H9 (cell line): ENCODE data around the gene GPN2. TPM values are rescaled to one million over a fixed set of nuclear protein-coding genes. Genes with fewer than 3 reads are reported as not detected.

Experiments used
- DNase-seq: peaks from one replicate; pipeline ENCODE4 v3.0.0-alpha.2; 2017
- H2AFZ ChIP-seq: one replicate; pipeline ENCODE4 v1.6.1; 2013; ENCODE audit warnings: mild to moderate bottlenecking, low read length, control low read depth, moderate library complexity
- H2AK5ac ChIP-seq: 2 replicates; pipeline ENCODE4 v1.6.1; 2013; ENCODE audit warnings: low read length, control low read depth, mixed read lengths; ENCODE audit not compliant: insufficient read length
- H2BK120ac ChIP-seq: one replicate; pipeline ENCODE4 v1.6.1; 2013; ENCODE audit warnings: low read depth, mild to moderate bottlenecking, low read length, control low read depth, inconsistent platforms; ENCODE audit not compliant: poor library complexity, severe bottlenecking
- H2BK12ac ChIP-seq: 2 replicates; pipeline ENCODE4 v1.6.1; 2013; ENCODE audit warnings: low read length, control low read depth, mixed read lengths, low read depth; ENCODE audit not compliant: insufficient read length
- H2BK15ac ChIP-seq: 2 replicates; pipeline ENCODE4 v1.6.1; 2013; ENCODE audit warnings: low read depth, low read length, control low read depth
- H2BK20ac ChIP-seq: one replicate; pipeline ENCODE4 v1.6.1; 2013; ENCODE audit warnings: low read depth, mild to moderate bottlenecking, low read length, control low read depth, inconsistent platforms; ENCODE audit not compliant: poor library complexity, severe bottlenecking
- H2BK5ac ChIP-seq: 2 replicates; pipeline ENCODE4 v1.6.1; 2013; ENCODE audit warnings: low read length, control low read depth, mixed read lengths; ENCODE audit not compliant: insufficient read length
- H3K14ac ChIP-seq: 2 replicates; pipeline ENCODE4 v1.6.1; 2013; ENCODE audit warnings: low read length, control low read depth; ENCODE audit not compliant: insufficient read depth
- H3K18ac ChIP-seq: 2 replicates; pipeline ENCODE4 v1.6.1; 2013; ENCODE audit warnings: low read depth, mild to moderate bottlenecking, mixed read lengths, low read length, control low read depth; ENCODE audit not compliant: insufficient read length
- H3K23ac ChIP-seq: 2 replicates; pipeline ENCODE4 v1.6.1; 2013; ENCODE audit warnings: low read length, control low read depth, mixed read lengths, low read depth; ENCODE audit not compliant: insufficient read length
- H3K23me2 ChIP-seq: 2 replicates; pipeline ENCODE4 v1.6.1; 2013; ENCODE audit warnings: low read depth, mild to moderate bottlenecking, mixed read lengths, low read length, control low read depth; ENCODE audit not compliant: insufficient read length, poor library complexity, severe bottlenecking
- H3K27ac ChIP-seq: 2 replicates; pipeline ENCODE4 v1.5.1; 2013; ENCODE audit warnings: low read length, control low read depth, mixed read lengths, low read depth; ENCODE audit not compliant: insufficient read length
- H3K27me3 ChIP-seq: 2 replicates; pipeline ENCODE4 v1.6.1; 2013; ENCODE audit warnings: low read length, control low read depth, inconsistent platforms; ENCODE audit not compliant: insufficient read depth
- H3K4ac ChIP-seq: 2 replicates; pipeline ENCODE4 v1.6.1; 2013; ENCODE audit warnings: low read depth, mild to moderate bottlenecking, control low read depth, inconsistent platforms, low read length, moderate library complexity
- H3K4me1 ChIP-seq: 2 replicates; pipeline ENCODE4 v1.6.1; 2013; ENCODE audit warnings: low read length, control low read depth, inconsistent platforms; ENCODE audit not compliant: insufficient read depth
- H3K4me2 ChIP-seq: 2 replicates; pipeline ENCODE4 v1.6.1; 2013; ENCODE audit warnings: low read length, control low read depth, mixed read lengths; ENCODE audit not compliant: insufficient read length, insufficient read depth
- H3K56ac ChIP-seq: 2 replicates; pipeline ENCODE4 v1.6.1; 2013; ENCODE audit warnings: low read depth, mild to moderate bottlenecking, mixed read lengths, low read length, control low read depth; ENCODE audit not compliant: insufficient read length
- H3K79me1 ChIP-seq: 2 replicates; pipeline ENCODE4 v1.6.1; 2013; ENCODE audit warnings: low read depth, mild to moderate bottlenecking, moderate library complexity, low read length, control low read depth, inconsistent platforms; ENCODE audit not compliant: insufficient read depth, poor library complexity, severe bottlenecking
- H3K79me2 ChIP-seq: 2 replicates; pipeline ENCODE4 v1.6.1; 2013; ENCODE audit warnings: low read length, control low read depth, inconsistent platforms; ENCODE audit not compliant: insufficient read depth
- H3K9ac ChIP-seq: 2 replicates; pipeline ENCODE4 v1.6.1; 2013; ENCODE audit warnings: low read length, control low read depth, mixed read lengths; ENCODE audit not compliant: insufficient read length; ENCODE audit errors: extremely low read depth
- H3K9me3 ChIP-seq: one replicate; pipeline ENCODE4 v1.6.1; 2013; ENCODE audit warnings: low read depth, low read length, inconsistent platforms; ENCODE audit not compliant: control insufficient read depth
- H3T11ph ChIP-seq: one replicate; pipeline ENCODE4 v1.6.1; 2013; ENCODE audit warnings: mild to moderate bottlenecking, low read length, control low read depth, inconsistent platforms
- H4K20me1 ChIP-seq: one replicate; pipeline ENCODE4 v1.6.1; 2013; ENCODE audit not compliant: control insufficient read depth, insufficient read length, insufficient read depth
- H4K5ac ChIP-seq: 2 replicates; pipeline ENCODE4 v1.6.1; 2013; ENCODE audit warnings: low read depth, mild to moderate bottlenecking, mixed read lengths, low read length, control low read depth; ENCODE audit not compliant: insufficient read length
- H4K8ac ChIP-seq: replicated peaks from 2 replicates; pipeline ENCODE4 v1.6.1; 2013; ENCODE audit warnings: low read length, control low read depth, mixed read lengths, low read depth; ENCODE audit not compliant: insufficient read length
- H4K91ac ChIP-seq: 2 replicates; pipeline ENCODE4 v1.6.1; 2013; ENCODE audit warnings: low read depth, mild to moderate bottlenecking, moderate library complexity, mixed read lengths, low read length, control low read depth; ENCODE audit not compliant: insufficient read length
- H3K27ac Mint-ChIP-seq, 3 experiments: 2 replicates in 2 of 3; 3 replicates in 1 of 3; pipeline ENCODE4 v1.8.0; 2020 to 2021; ENCODE audit warnings: mixed read lengths in 3 of 3, mild to moderate bottlenecking in 1 of 3, moderate library complexity in 1 of 3
- H3K27me3 Mint-ChIP-seq: 2 replicates; pipeline ENCODE4 v1.8.0; 2021; ENCODE audit warnings: low read depth, mild to moderate bottlenecking, moderate library complexity, mixed read lengths
- H3K36me3 Mint-ChIP-seq, 3 experiments: 2 replicates in 2 of 3; 3 replicates in 1 of 3; pipeline ENCODE4 v1.8.0; 2020 to 2021; ENCODE audit warnings: low read depth in 3 of 3, mixed read lengths in 3 of 3; ENCODE audit not compliant: insufficient read depth in 1 of 3
- H3K4me1 Mint-ChIP-seq, 2 experiments: 2 replicates each; pipeline ENCODE4 v1.8.0; 2020; ENCODE audit warnings: mixed read lengths in 2 of 2
- H3K4me3 Mint-ChIP-seq, 2 experiments: 2 replicates in 1 of 2; 3 replicates in 1 of 2; pipeline ENCODE4 v1.8.0; 2020 to 2021; ENCODE audit warnings: mild to moderate bottlenecking in 2 of 2, mixed read lengths in 2 of 2, moderate library complexity in 1 of 2
- H3K9me3 Mint-ChIP-seq, 2 experiments: 2 replicates in 1 of 2; 3 replicates in 1 of 2; pipeline ENCODE4 v1.8.0; 2020; ENCODE audit warnings: mild to moderate bottlenecking in 2 of 2, mixed read lengths in 2 of 2, moderate library complexity in 1 of 2
- WGBS: extraction: QIAGEN DNeasy Blood & Tissue Kit; methylation state at CpG from one replicate; pipeline ENCODE4 v1.1.7; 2013; ENCODE audit warnings: missing lambda C conversion rate, low lambda C conversion rate, mixed read lengths; ENCODE audit not compliant: insufficient read length; ENCODE audit errors: extremely low coverage; 5-methylcytosine and 5-hydroxymethylcytosine counted together
- total RNA-seq: library from RNA; stranded (reverse); gene quantifications from 2 replicates; pipeline ENCODE4 v1.2.1, GENCODE V29; 2021
- TF ChIP-seq, protein P1 (sequence below): fragments of 200-600 bp; sonication (generic); conservative IDR thresholded peaks from 3 replicates; pipeline ENCODE4 v1.8.0; 2021; ENCODE audit warnings: antibody characterized with exemption, mild to moderate bottlenecking

Gene GPN2
- total RNA-seq, 1 experiment from 2014 or later = 47.8 TPM

DNA sequence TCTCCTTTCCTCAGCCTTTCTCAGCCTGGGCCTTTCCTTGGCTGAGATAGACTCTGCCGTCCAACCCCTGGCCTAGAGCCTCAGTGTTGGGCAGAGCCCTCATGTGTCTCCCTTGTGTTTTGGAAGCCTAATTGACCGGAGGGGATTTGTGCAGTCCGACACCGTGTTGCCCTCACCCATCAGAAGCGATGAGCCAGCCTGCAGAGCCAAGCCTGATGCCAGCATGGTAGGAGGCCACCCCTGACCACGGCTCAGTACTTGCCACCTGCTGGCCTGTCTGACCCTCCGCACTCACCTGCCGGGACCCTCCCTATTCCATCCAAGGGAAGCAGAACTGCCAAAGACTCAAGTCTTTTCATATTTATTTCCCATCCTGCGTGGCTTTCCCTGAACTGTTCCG lies 36.5 kb downstream of the GPN2 start:
- no peak overlapping the region for H4K91ac ChIP-seq
- H3K18ac ChIP-seq = no peak overlapping the region
- no peak overlapping the region for H3K4ac ChIP-seq
- Mint-ChIP-seq H3K9me3 (no peaks in the 10 kb centered on the region), H3K4me1 (peaks cover 19 to 22% of the 10 kb centered on the region in 2 experiments), H3K36me3 (peaks cover 19 to 57% (median 43%) of the 10 kb centered on the region in 3 experiments; a peak in 6 of 7 replicates), H3K4me3 (no peak overlapping the region), H3K27ac (no peak overlapping the region; a peak in 1 of 7 replicates), H3K27me3 (no peaks in the 10 kb centered on the region)
- H3K9ac ChIP-seq = no peak overlapping the region
- H2AFZ ChIP-seq = no peak overlapping the region
- no peaks in the 10 kb centered on the region for H3K79me2 ChIP-seq
- H2BK5ac ChIP-seq = no peak overlapping the region
- no CpG with 5 or more reads among the region's 10 CpGs for WGBS
- H3K79me1 ChIP-seq = no peaks in the 10 kb centered on the region
- TF ChIP-seq, protein P1, sequence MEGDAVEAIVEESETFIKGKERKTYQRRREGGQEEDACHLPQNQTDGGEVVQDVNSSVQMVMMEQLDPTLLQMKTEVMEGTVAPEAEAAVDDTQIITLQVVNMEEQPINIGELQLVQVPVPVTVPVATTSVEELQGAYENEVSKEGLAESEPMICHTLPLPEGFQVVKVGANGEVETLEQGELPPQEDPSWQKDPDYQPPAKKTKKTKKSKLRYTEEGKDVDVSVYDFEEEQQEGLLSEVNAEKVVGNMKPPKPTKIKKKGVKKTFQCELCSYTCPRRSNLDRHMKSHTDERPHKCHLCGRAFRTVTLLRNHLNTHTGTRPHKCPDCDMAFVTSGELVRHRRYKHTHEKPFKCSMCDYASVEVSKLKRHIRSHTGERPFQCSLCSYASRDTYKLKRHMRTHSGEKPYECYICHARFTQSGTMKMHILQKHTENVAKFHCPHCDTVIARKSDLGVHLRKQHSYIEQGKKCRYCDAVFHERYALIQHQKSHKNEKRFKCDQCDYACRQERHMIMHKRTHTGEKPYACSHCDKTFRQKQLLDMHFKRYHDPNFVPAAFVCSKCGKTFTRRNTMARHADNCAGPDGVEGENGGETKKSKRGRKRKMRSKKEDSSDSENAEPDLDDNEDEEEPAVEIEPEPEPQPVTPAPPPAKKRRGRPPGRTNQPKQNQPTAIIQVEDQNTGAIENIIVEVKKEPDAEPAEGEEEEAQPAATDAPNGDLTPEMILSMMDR = no peak
- H3K9me3 ChIP-seq = no peaks in the 10 kb centered on the region
- H4K5ac ChIP-seq = no peak overlapping the region
- no peak overlapping the region for H2BK12ac ChIP-seq
- no peaks in the 10 kb centered on the region for H3K4me1 ChIP-seq
- no peak overlapping the region for H3T11ph ChIP-seq
- H4K20me1 ChIP-seq = no peaks in the 10 kb centered on the region
- H2BK15ac ChIP-seq = no peak overlapping the region
- H3K23me2 ChIP-seq = no peaks in the 10 kb centered on the region
- H3K56ac ChIP-seq = no peak overlapping the region
- no peak overlapping the region for H4K8ac ChIP-seq
- no peak overlapping the region for H3K14ac ChIP-seq
- H2BK120ac ChIP-seq = no peak overlapping the region
- no peak overlapping the region for H2BK20ac ChIP-seq
- H3K23ac ChIP-seq = no peak overlapping the region
- no peak overlapping the region for H3K27ac ChIP-seq
- H2AK5ac ChIP-seq = no peak overlapping the region
- no peak overlapping the region for H3K4me2 ChIP-seq
- no peaks in the 10 kb centered on the region for H3K27me3 ChIP-seq
- DNase-seq = no peak
